ENCODE measurements around the gene IRS1. TPM values are rescaled to one million over a fixed set of nuclear protein-coding genes. Genes with fewer than 3 reads are reported as not detected.

Gene IRS1
- total RNA-seq, 1 donor from 2014 or later = 15.9 TPM

- ATAC-seq (peak; percentile 37), DNase-seq (ENCODE audit: missing footprints) (no peak)
- intact Hi-C loops (cut with DNase I) = loop anchor here (5.0 kb wide), 2 partner anchors 35 to 105 kb away; no protein-coding TSS in a partner anchor
These were observed 27.0 kb downstream of the IRS1 start for GRCh38 chr2:226772389-226773179.

GRCh38 chr2:226771067-226771466 is 28.6 kb downstream of the IRS1 start:
- intact Hi-C loops (cut with DNase I) = loop anchor here (2.0 to 5.0 kb wide), 3 partner anchors 20 to 104 kb away; no protein-coding TSS in a partner anchor
- no peak for DNase-seq (ENCODE audit: missing footprints)
- peak; percentile 69 for ATAC-seq

GRCh38 chr2:226767056-226767813 is 32.4 kb downstream of the IRS1 start:
- DNase-seq (ENCODE audit: missing footprints) (no peak), ATAC-seq (peak; percentile 82)
- intact Hi-C loops (cut with DNase I) = no loop called here

- ATAC-seq (no peak), DNase-seq (ENCODE audit: missing footprints) (no peak)
- intact Hi-C loops (cut with DNase I) = no loop called here
These were observed 33.1 kb downstream of the IRS1 start for GRCh38 chr2:226766352-226767055.

GRCh38 chr2:226763320-226763719 is 36.3 kb downstream of the IRS1 start:
- no peak for ATAC-seq

GRCh38 chr2:226761195-226761583 is 38.4 kb downstream of the IRS1 start:
- intact Hi-C loops (cut with DNase I) = no loop called here
- no peak for DNase-seq (ENCODE audit: missing footprints)
- no peak for ATAC-seq

More at GRCh38 chr2:226763320-226763719, 36.3 kb downstream of the IRS1 start:
- intact Hi-C loops (cut with DNase I) = no loop called here
- no peak for DNase-seq (ENCODE audit: missing footprints)

GRCh38 chr2:226760412-226761194 is 39.0 kb downstream of the IRS1 start:
- DNase-seq (ENCODE audit: missing footprints) (no peak), ATAC-seq (peak; percentile 74)
- intact Hi-C loops (cut with DNase I) = no loop called here

GRCh38 chr2:226759768-226760167 is 39.9 kb downstream of the IRS1 start:
- ATAC-seq = no peak
- intact Hi-C loops (cut with DNase I) = loop anchor here (5.0 kb wide), 1 partner anchor 33 kb away; no protein-coding TSS in a partner anchor
- DNase-seq (ENCODE audit: missing footprints) = no peak

GRCh38 chr2:226758921-226759640 is 40.5 kb downstream of the IRS1 start:
- intact Hi-C loops (cut with DNase I) = loop anchor here (5.0 kb wide), 1 partner anchor 33 kb away; no protein-coding TSS in a partner anchor
- peak; percentile 71 for ATAC-seq
- DNase-seq (ENCODE audit: missing footprints) = no peak

GRCh38 chr2:226756131-226756530 is 43.5 kb downstream of the IRS1 start:
- intact Hi-C loops (cut with DNase I) = loop anchor here (5.0 kb wide), 1 partner anchor 36 kb away; no protein-coding TSS in a partner anchor
- DNase-seq (ENCODE audit: missing footprints) (no peak), ATAC-seq (no peak)

- DNase-seq (ENCODE audit: missing footprints) = no peak
- ATAC-seq = no peak
- intact Hi-C loops (cut with DNase I) = loop anchor here (5.0 kb wide), 1 partner anchor 37 kb away; no protein-coding TSS in a partner anchor
These were observed 44.0 kb downstream of the IRS1 start for GRCh38 chr2:226755631-226756030.

GRCh38 chr2:226754821-226755604 is 44.6 kb downstream of the IRS1 start:
- ATAC-seq = no peak
- DNase-seq (ENCODE audit: missing footprints) = no peak
- intact Hi-C loops (cut with DNase I) = loop anchor here (5.0 kb wide), 1 partner anchor 37 kb away; no protein-coding TSS in a partner anchor

GRCh38 chr2:226752887-226753286 is 46.7 kb downstream of the IRS1 start:
- ATAC-seq (no peak), DNase-seq (ENCODE audit: missing footprints) (no peak)
- intact Hi-C loops (cut with DNase I) = no loop called here

- ATAC-seq (no peak), DNase-seq (ENCODE audit: missing footprints) (no peak)
- intact Hi-C loops (cut with DNase I) = no loop called here
These were observed 52.3 kb downstream of the IRS1 start for GRCh38 chr2:226747288-226747687.

GRCh38 chr2:226746196-226746800 is 53.3 kb downstream of the IRS1 start:
- no peak for DNase-seq (ENCODE audit: missing footprints)
- no peak for ATAC-seq
- intact Hi-C loops (cut with DNase I) = no loop called here

GRCh38 chr2:226743915-226744314 is 55.7 kb downstream of the IRS1 start:
- intact Hi-C loops (cut with DNase I) = loop anchor here (2.0 kb wide), 1 partner anchor 47 kb away; no protein-coding TSS in a partner anchor
- no peak for DNase-seq (ENCODE audit: missing footprints)
- ATAC-seq = no peak
